Gastroesophageal sphincter (tissue), 4 donors: ENCODE measurements around the gene RUNX3. TPM values are rescaled to one million over a fixed set of nuclear protein-coding genes. Genes with fewer than 3 reads are reported as not detected.
"Not testable (repeated sequence)": the region's sequence is repeated elsewhere in the genome, so short reads cannot be mapped to it uniquely, and the experiment has no call there.

ENCODE experiments used
- ATAC-seq: fragments of 150-250 bp; one replicate; pipeline ENCODE4 v1.9.1; 2016; ENCODE audit warnings: mild to moderate bottlenecking, moderate library complexity
- H3K27ac ChIP-seq, 4 donors: fragments of 200-600 bp; sonication (generic) in 3 of 4; 1 replicate in 3 of 4; 2 replicates in 1 of 4; pipeline ENCODE4 v1.5.1; 2016 to 2019
- H3K27me3 ChIP-seq: fragments of 200-600 bp; sonication (generic); one replicate; pipeline ENCODE4 v1.5.1; 2019
- H3K36me3 ChIP-seq, 2 donors: fragments of 200-600 bp; sonication (generic); one replicate each; pipeline ENCODE4 v1.5.1; 2019; ENCODE audit warnings: control low read depth in 1 of 2
- H3K4me1 ChIP-seq, 3 donors: fragments of 200-600 bp; sonication (generic); 1 replicate in 2 of 3; 2 replicates in 1 of 3; pipeline ENCODE4 v1.5.1; 2016 to 2019; ENCODE audit warnings: control low read depth in 2 of 3
- H3K4me3 ChIP-seq, 2 donors: fragments of 200-600 bp; sonication (generic); one replicate each; pipeline ENCODE4 v1.5.1; 2019; ENCODE audit warnings: mild to moderate bottlenecking in 1 of 2, moderate library complexity in 1 of 2
- H3K9me3 ChIP-seq, 3 donors: fragments of 200-600 bp; sonication (generic); one replicate each; pipeline ENCODE4 v1.5.1; 2017 to 2019; ENCODE audit warnings: control low read depth in 2 of 3
- CTCF ChIP-seq, 4 experiments: fragments of 200-600 bp in 2 of 4; fragments of 450-650 bp in 2 of 4; sonication (generic) in 1 of 4; IDR thresholded peaks; one replicate each; pipeline ENCODE4 v1.5.1; 2017 to 2019; ENCODE audit warnings: antibody characterized with exemption in 4 of 4, mild to moderate bottlenecking in 2 of 4, moderate library complexity in 2 of 4
- EP300 ChIP-seq: sonication (generic); formaldehyde crosslinking; IDR thresholded peaks from one replicate; pipeline ENCODE4 v1.6.1; 2017; ENCODE audit warnings: antibody characterized with exemption, mild to moderate bottlenecking
- POLR2A ChIP-seq, 2 donors: fragments of 450-650 bp; IDR thresholded peaks; one replicate each; pipeline ENCODE4 v1.6.1; 2017; ENCODE audit warnings: antibody characterized with exemption in 2 of 2, mild to moderate bottlenecking in 2 of 2, moderate library complexity in 1 of 2
- POLR2AphosphoS5 ChIP-seq: sonication (generic); formaldehyde crosslinking; IDR thresholded peaks from one replicate; pipeline ENCODE4 v1.6.1; 2017; ENCODE audit warnings: antibody characterized with exemption
- WGBS, 2 donors: methylation state at CpG; one replicate each; pipeline ENCODE4 v1.1.5; 2018; ENCODE audit warnings: low coverage in 1 of 2; 5-methylcytosine and 5-hydroxymethylcytosine counted together
- total RNA-seq, 4 donors: library from RNA; depleted of rRNA; stranded (reverse); fragments of >200 nt; gene quantifications; one replicate each; pipeline ENCODE4 v1.1.0, GENCODE V29; 2016

The RUNX3 gene
- 1 to 10 TPM in 2 of 4 donors, under 1 TPM in 2; 0.62 to 2.0 (median 1.3) TPM for total RNA-seq

- Histone ChIP-seq H3K27ac (peak within 1 kb of the TSS in 3 of 4 donors; percentile 17 to 68 (median 63)), H3K4me3 (peak within 1 kb of the TSS; percentile 23 to 46), H3K9me3 (no peaks in the 10 kb centered on the region), H3K36me3 (no peaks in the 10 kb centered on the region), H3K4me1 (peaks cover 0 to 47% (median 23%) of the 10 kb centered on the region in 3 donors), H3K27me3 (peaks cover 100% of the 10 kb centered on the region)
- 13% methylated on average over 17 of the region's 88 CpGs; no CpG with 5 or more reads in 1 of the 2 donors for WGBS, 2 donors
- TF ChIP-seq POLR2AphosphoS5 (no peak), POLR2A (IDR thresholded peaks at IDR 0.05) (no peak), EP300 (no peak), CTCF (IDR thresholded peaks at IDR 0.05) (peak in 1 of 4 experiments; percentile 10)
- peak; percentile 42 for ATAC-seq
Measured at GRCh38 chr1:24930260-24931145, at the start of gene RUNX3. Gene RUNX3, minus strand, starts transcription at chr1:24930276. Its CDS starts 408 bp downstream, at chr1:24929868.

GRCh38 chr1:24979232-24979631 lies 49.2 kb upstream of the RUNX3 start:
- not testable (repeated sequence) for H3K27ac ChIP-seq, H3K4me3 ChIP-seq, ATAC-seq, H3K4me1 ChIP-seq, H3K36me3 ChIP-seq
- 75 to 81% methylated on average over 3 to 4 of the region's 4 CpGs for WGBS, 2 donors
- peaks cover 0 to 33% (median 0%) of the 10 kb centered on the region in 3 donors for H3K9me3 ChIP-seq
- H3K27me3 ChIP-seq, result peaks cover 20% of the 10 kb centered on the region

- WGBS, 2 donors, result 71 to 76% methylated on average over 7 of the region's 9 CpGs
Measured at GRCh38 chr1:24978383-24979032, 48.4 kb upstream of the RUNX3 start.

GRCh38 chr1:24975391-24975790 lies 45.3 kb upstream of the RUNX3 start:
- no peak overlapping the region for H3K27ac ChIP-seq
- ATAC-seq, result no peak
- no peaks in the 10 kb centered on the region for H3K36me3 ChIP-seq
- no peaks in the 10 kb centered on the region for H3K4me1 ChIP-seq
- 75 to 100% methylated on average over 1 to 2 of the region's 2 CpGs for WGBS, 2 donors
- TF ChIP-seq POLR2A (IDR thresholded peaks at IDR 0.05) (no peak), POLR2AphosphoS5 (no peak), EP300 (no peak), CTCF (IDR thresholded peaks at IDR 0.05) (no peak)
- H3K9me3 ChIP-seq, result peaks cover 0 to 37% (median 0%) of the 10 kb centered on the region in 3 donors
- H3K4me3 ChIP-seq, result no peak overlapping the region
- peaks cover 49% of the 10 kb centered on the region for H3K27me3 ChIP-seq

More at GRCh38 chr1:24978383-24979032, 48.4 kb upstream of the RUNX3 start:
- peaks cover 0 to 37% (median 0%) of the 10 kb centered on the region in 3 donors for H3K9me3 ChIP-seq
- ATAC-seq, result no peak
- no peak for TF ChIP-seq POLR2A (IDR thresholded peaks at IDR 0.05)
- no peak for TF ChIP-seq CTCF (IDR thresholded peaks at IDR 0.05)
- TF ChIP-seq EP300, result no peak
- no peak for TF ChIP-seq POLR2AphosphoS5
- peaks cover 24% of the 10 kb centered on the region for H3K27me3 ChIP-seq
- H3K4me1 ChIP-seq, result no peaks in the 10 kb centered on the region
- no peak overlapping the region for H3K4me3 ChIP-seq
- H3K36me3 ChIP-seq, result no peaks in the 10 kb centered on the region
- no peak overlapping the region for H3K27ac ChIP-seq

- peaks cover 0 to 37% (median 0%) of the 10 kb centered on the region in 3 donors for H3K9me3 ChIP-seq
- TF ChIP-seq POLR2AphosphoS5, result no peak
- no peak for TF ChIP-seq POLR2A (IDR thresholded peaks at IDR 0.05)
- TF ChIP-seq EP300, result no peak
- no peak for TF ChIP-seq CTCF (IDR thresholded peaks at IDR 0.05)
- H3K4me3 ChIP-seq, result no peak overlapping the region
- H3K27me3 ChIP-seq, result peaks cover 57% of the 10 kb centered on the region
- H3K27ac ChIP-seq, result no peak overlapping the region
- no peaks in the 10 kb centered on the region for H3K4me1 ChIP-seq
- ATAC-seq, result no peak
- 42 to 77% methylated on average over 2 to 5 of the region's 5 CpGs for WGBS, 2 donors
- no peaks in the 10 kb centered on the region for H3K36me3 ChIP-seq
Measured at GRCh38 chr1:24973315-24973714, 43.2 kb upstream of the RUNX3 start.
